DOHH2 (cell line): ENCODE data around the gene DNM1.
"Not testable (repeated sequence)": the region's sequence is repeated elsewhere in the genome, so short reads cannot be mapped to it uniquely, and the experiment has no call there.

Source experiments
- H3F3A ChIP-seq: fragments of 200-600 bp; sonication (generic), shearing (Covaris generic); 2 replicates; pipeline ENCODE4 v1.6.0; 2016; ENCODE audit warnings: antibody characterized with exemption, mild to moderate bottlenecking; ENCODE audit not compliant: control insufficient read depth, insufficient read depth
- H3K27ac ChIP-seq: fragments of 200-600 bp; sonication (generic); 2 replicates; pipeline ENCODE4 v1.5.1; 2014; ENCODE audit warnings: low read depth, mild to moderate bottlenecking, low read length, moderate library complexity
- H3K27me3 ChIP-seq: fragments of 200-600 bp; sonication (generic); 2 replicates; pipeline ENCODE4 v1.6.1; 2014; ENCODE audit warnings: mild to moderate bottlenecking, low read length, mixed read lengths; ENCODE audit not compliant: control insufficient read depth
- H3K36me3 ChIP-seq: fragments of 200-600 bp; sonication (generic); 2 replicates; pipeline ENCODE4 v1.6.1; 2014; ENCODE audit warnings: mild to moderate bottlenecking, low read length, moderate library complexity, mixed read lengths; ENCODE audit not compliant: control insufficient read depth
- H3K4me1 ChIP-seq: fragments of 200-600 bp; sonication (generic); 2 replicates; pipeline ENCODE4 v1.6.1; 2014; ENCODE audit warnings: mild to moderate bottlenecking, low read length, mixed read lengths; ENCODE audit not compliant: control insufficient read depth
- H3K4me2 ChIP-seq: fragments of 200-600 bp; sonication (generic); 2 replicates; pipeline ENCODE4 v1.6.0; 2014; ENCODE audit warnings: mild to moderate bottlenecking, low read length, moderate library complexity
- H3K4me3 ChIP-seq: fragments of 200-600 bp; sonication (generic); 2 replicates; pipeline ENCODE4 v1.5.1; 2014; ENCODE audit warnings: mild to moderate bottlenecking, low read length, mixed read lengths
- H3K79me2 ChIP-seq: fragments of 200-600 bp; sonication (generic); 2 replicates; pipeline ENCODE4 v1.6.1; 2014; ENCODE audit warnings: mild to moderate bottlenecking, low read length, mixed read lengths; ENCODE audit not compliant: control insufficient read depth
- H3K9me2 ChIP-seq: fragments of 200-600 bp; sonication (generic); replicated peaks from 2 replicates; pipeline ENCODE4 v1.6.1; 2014; ENCODE audit warnings: mild to moderate bottlenecking, low read length, mixed read lengths; ENCODE audit not compliant: control insufficient read depth
- H3K9me3 ChIP-seq: fragments of 200-600 bp; sonication (generic); 2 replicates; pipeline ENCODE4 v1.6.1; 2014; ENCODE audit warnings: antibody characterized with exemption, low read length, mixed read lengths; ENCODE audit not compliant: control insufficient read depth, insufficient read depth
- H4K20me1 ChIP-seq: fragments of 200-600 bp; sonication (generic); 2 replicates; pipeline ENCODE4 v1.6.0; 2014; ENCODE audit warnings: low read depth, mild to moderate bottlenecking, antibody characterized with exemption, low read length, moderate library complexity; ENCODE audit not compliant: control insufficient read depth, insufficient read depth
- CTCF ChIP-seq: fragments of 200-600 bp; sonication (generic); IDR thresholded peaks from one replicate; pipeline ENCODE4 v1.5.1; 2014; ENCODE audit warnings: antibody characterized with exemption, mild to moderate bottlenecking, low read depth, low read length; ENCODE audit not compliant: poor library complexity, severe bottlenecking
- EZH2phosphoT487 ChIP-seq: fragments of 200-600 bp; sonication (generic); IDR thresholded peaks from 2 replicates; pipeline ENCODE4 v1.6.1; 2017; ENCODE audit warnings: borderline replicate concordance, mild to moderate bottlenecking, antibody characterized with exemption, low read length, moderate library complexity, mixed read lengths

Gene DNM1

GRCh38 chr9:128178806-128179431, 24.3 kb upstream of the DNM1 start:
- H3K79me2 ChIP-seq, result no peaks in the 10 kb centered on the region
- peaks cover 14% of the 10 kb centered on the region; the same call in 1 of the 2 replicates for H3K9me3 ChIP-seq
- H3K4me1 ChIP-seq, result no peaks in the 10 kb centered on the region
- H3K27me3 ChIP-seq, result no peaks in the 10 kb centered on the region
- no peak overlapping the region for H3K4me2 ChIP-seq
- TF ChIP-seq EZH2phosphoT487 (no peak), CTCF (no peak)
- no peaks in the 10 kb centered on the region for H4K20me1 ChIP-seq
- H3K36me3 ChIP-seq, result peaks cover 74% of the 10 kb centered on the region
- H3K9me2 ChIP-seq, result no peaks in the 10 kb centered on the region
- no peak overlapping the region for H3K4me3 ChIP-seq
- H3F3A ChIP-seq, result no peaks in the 10 kb centered on the region
- no peak overlapping the region for H3K27ac ChIP-seq

GRCh38 chr9:128180001-128180400, 23.2 kb upstream of the DNM1 start:
- Histone ChIP-seq H3K27ac (no peak overlapping the region), H4K20me1 (no peaks in the 10 kb centered on the region), H3F3A (no peaks in the 10 kb centered on the region), H3K4me1 (no peaks in the 10 kb centered on the region), H3K4me2 (no peak overlapping the region), H3K4me3 (no peak overlapping the region), H3K27me3 (no peaks in the 10 kb centered on the region), H3K36me3 (peaks cover 74% of the 10 kb centered on the region), H3K9me2 (no peaks in the 10 kb centered on the region), H3K79me2 (no peaks in the 10 kb centered on the region), H3K9me3 (peaks cover 14% of the 10 kb centered on the region; the same call in 1 of the 2 replicates)
- TF ChIP-seq CTCF (no peak), EZH2phosphoT487 (no peak)

GRCh38 chr9:128180447-128180846, 22.7 kb upstream of the DNM1 start:
- Histone ChIP-seq H3F3A (no peaks in the 10 kb centered on the region), H3K4me3 (no peak overlapping the region), H3K9me3 (peaks cover 14% of the 10 kb centered on the region; the same call in 1 of the 2 replicates), H4K20me1 (no peaks in the 10 kb centered on the region), H3K9me2 (no peaks in the 10 kb centered on the region), H3K4me2 (no peak overlapping the region), H3K4me1 (no peaks in the 10 kb centered on the region), H3K27me3 (no peaks in the 10 kb centered on the region), H3K79me2 (no peaks in the 10 kb centered on the region), H3K36me3 (peaks cover 74% of the 10 kb centered on the region), H3K27ac (no peak overlapping the region)
- TF ChIP-seq CTCF (no peak), EZH2phosphoT487 (no peak)

- peaks cover 72% of the 10 kb centered on the region for H3K36me3 ChIP-seq
- H3K9me3 ChIP-seq, result peaks cover 14% of the 10 kb centered on the region; the same call in 1 of the 2 replicates
- H3F3A ChIP-seq, result not testable (repeated sequence)
Observed at GRCh38 chr9:128181480-128181879, 21.7 kb upstream of the DNM1 start.

More at GRCh38 chr9:128181480-128181879, 21.7 kb upstream of the DNM1 start:
- not testable (repeated sequence) for H3K27ac ChIP-seq, H3K79me2 ChIP-seq, H3K4me1 ChIP-seq, H3K4me3 ChIP-seq, H3K9me2 ChIP-seq, H4K20me1 ChIP-seq, H3K27me3 ChIP-seq, H3K4me2 ChIP-seq
